ENCODE measurements around the gene SLC6A18.
"Not testable (repeated sequence)": the region's sequence is repeated elsewhere in the genome, so short reads cannot be mapped to it uniquely, and the experiment has no call there.

Gene SLC6A18

DNA sequence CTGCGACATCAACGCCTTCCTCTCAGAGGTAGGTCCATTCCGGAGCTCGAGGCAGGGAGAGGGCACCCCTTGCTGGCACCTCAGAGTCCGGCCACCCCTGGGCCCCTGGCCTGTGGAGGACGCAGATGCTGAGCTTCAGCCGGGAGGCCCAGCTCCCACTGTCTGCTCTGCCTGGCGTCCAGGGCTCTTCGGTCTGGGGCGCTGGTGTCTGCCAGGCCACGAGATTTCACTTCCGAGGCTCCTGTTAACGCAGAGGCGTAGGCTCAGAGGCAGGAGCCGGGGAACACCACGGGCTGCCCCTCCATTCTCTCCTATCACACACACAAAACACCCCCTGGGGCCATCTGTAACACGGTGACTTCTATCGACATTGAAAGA, 8.3 kb upstream of the SLC6A18 start:
- no peak for DNase-seq

- no peak for DNase-seq
Measured at GRCh38 chr5:1217596-1218206, 7.5 kb upstream of the SLC6A18 start.

GRCh38 chr5:1218351-1219080, 6.7 kb upstream of the SLC6A18 start:
- DNase-seq = no peak

DNA sequence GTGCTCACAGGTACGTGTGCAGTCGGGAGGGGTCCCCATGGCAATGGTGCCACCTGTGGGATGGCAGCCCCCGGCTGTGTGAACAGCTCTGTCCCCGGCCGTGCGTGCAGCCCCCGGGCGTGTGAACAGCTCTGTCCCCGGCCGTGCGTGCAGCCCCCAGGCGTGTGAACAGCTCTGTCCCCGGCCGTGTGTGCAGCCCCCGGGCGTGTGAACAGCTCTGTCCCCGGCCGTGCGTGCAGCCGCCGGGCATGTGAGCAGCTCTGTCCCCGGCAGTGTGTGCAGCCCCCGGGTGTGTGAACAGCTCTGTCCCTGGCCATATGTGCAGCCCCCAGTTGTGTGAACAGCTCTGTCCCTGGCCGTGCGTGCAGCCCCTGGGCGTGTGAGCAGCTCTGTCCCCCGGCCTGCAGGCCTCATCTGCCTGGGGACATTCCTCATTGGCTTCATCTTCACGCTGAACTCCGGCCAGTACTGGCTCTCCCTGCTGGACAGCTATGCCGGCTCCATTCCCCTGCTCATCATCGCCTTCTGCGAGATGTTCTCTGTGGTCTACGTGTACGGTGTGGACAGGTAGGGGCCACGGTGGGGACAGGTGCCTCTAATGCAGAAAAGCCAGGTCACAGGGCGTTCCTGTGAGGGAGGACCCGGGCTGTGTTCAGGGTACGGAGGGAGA, 5.9 kb upstream of the SLC6A18 start:
- DNase-seq = no peak

- no peak for DNase-seq
Measured at GRCh38 chr5:1219768-1220100, 5.4 kb upstream of the SLC6A18 start.

DNA sequence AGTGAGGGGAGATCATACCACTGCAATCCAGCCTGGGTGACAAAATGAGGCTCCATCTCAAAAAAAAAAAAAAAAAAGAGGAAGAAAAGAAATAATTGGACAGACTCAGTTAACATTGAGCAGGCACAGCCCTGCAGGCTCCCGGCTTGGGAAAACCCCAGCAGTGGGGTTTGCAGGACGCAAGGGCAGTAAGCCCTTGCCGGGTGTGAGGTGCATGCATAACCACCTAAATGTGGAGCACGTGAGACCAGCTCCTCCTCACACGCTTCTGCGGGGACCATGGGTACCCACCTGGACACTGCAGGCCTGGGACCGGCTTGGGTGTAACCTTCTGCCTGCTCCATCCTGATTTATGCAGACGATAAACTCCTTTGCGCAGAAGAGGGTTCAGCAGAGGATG, 4.8 kb upstream of the SLC6A18 start:
- DNase-seq = no peak

DNA sequence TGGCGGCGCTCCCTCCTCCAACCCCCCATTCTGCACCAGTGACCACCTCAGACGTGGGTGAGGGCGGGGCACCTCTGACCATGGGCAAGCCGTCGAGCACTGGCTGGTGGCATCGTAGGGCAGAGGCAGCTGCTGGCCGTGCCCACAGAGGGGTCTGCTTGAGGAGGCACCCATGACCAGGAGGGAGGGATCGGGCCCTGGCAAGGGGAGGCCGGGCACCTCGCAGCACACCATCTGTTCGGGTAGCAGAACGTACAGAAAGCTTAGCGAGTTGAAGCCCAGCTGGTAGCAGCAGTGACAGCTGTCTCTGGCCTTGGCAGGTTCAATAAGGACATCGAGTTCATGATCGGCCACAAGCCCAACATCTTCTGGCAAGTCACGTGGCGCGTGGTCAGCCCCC, 4.3 kb upstream of the SLC6A18 start:
- DNase-seq = no peak

- no peak for DNase-seq
Measured at GRCh38 chr5:1221721-1222120, 3.5 kb upstream of the SLC6A18 start.

GRCh38 chr5:1222147-1222546, 3.0 kb upstream of the SLC6A18 start:
- DNase-seq = no peak

DNA sequence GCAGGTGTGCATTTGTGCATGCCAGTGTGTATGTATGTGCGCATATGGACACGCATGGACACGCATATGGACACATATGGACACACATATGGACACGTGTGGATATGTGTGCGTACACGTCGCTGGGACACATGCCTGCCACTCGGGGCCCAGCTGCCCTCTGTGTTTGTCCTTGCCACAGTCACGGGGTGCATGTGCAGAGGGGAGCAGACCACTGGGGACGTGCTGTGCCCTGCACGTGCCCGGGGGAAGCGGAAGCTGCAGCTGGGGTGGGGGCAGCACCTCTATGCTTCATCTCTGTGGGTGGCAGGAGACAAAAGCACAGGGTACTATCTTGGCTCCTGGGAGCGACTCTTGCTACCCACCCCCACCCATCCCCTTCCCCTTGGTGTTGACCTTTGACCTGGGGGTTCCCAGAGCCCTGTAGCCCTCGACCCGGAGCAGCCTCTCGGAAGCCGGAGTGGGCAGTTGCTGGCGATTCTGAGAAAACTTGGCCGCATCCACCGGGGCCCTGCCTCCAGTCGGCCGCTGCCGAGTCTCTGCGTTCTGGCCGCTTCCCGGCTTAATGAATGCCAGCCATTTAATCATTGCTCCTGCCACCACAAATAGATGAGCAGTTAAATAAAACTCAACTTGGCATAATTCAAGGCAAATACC, 2.4 kb upstream of the SLC6A18 start:
- DNase-seq = no peak

DNA sequence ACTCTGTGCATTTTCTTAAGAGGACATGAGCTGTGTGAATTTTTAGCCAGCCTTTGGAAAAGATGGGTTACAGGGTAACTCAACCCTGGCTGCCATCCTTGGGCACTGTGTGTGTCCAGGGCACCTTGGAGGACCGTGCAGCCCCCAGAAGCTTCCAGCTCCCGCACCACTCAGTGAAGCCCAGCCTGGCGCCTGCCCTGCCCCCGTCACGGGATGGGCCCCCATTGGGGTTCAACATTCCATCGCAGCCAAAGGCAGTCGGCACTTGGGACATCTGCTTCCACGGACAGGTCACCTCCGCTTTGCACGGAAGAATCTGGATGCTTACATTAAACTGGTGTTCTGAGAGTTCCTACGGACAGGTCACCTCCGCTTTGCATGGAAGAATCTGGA, 1.9 kb upstream of the SLC6A18 start:
- no peak for DNase-seq

DNA sequence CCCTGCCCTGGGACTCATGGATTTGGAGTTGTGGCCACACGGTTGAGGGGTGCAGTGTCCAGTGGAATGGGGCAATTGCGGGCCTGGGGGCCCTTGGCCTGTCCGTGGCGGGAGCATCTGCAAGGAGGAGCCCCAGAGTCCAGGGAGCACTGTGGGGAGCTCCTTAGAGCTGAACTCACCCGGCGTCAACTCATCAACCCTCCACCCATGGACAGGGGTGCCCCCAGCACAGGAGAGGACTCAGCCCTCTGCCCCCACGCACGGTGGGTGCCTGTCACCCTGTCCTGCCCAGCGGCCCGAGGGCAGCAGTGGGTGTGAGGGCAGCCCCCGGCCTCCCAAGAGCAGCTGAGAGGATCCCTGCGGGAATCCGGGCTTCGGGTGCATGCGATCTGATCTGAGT, 550 bp upstream of the SLC6A18 start:
- DNase-seq = no peak

GRCh38 chr5:1226231-1226630, 1.1 kb downstream of the SLC6A18 start:
- no peak for DNase-seq

GRCh38 chr5:1226839-1227581, 1.8 kb downstream of the SLC6A18 start:
- no peak for DNase-seq

- DNase-seq = no peak
Measured at GRCh38 chr5:1227667-1228066, 2.5 kb downstream of the SLC6A18 start.

GRCh38 chr5:1228120-1228519, 2.9 kb downstream of the SLC6A18 start:
- DNase-seq = no peak

- DNase-seq = not testable (repeated sequence)
Measured at GRCh38 chr5:1229023-1229422, 3.8 kb downstream of the SLC6A18 start.

DNA sequence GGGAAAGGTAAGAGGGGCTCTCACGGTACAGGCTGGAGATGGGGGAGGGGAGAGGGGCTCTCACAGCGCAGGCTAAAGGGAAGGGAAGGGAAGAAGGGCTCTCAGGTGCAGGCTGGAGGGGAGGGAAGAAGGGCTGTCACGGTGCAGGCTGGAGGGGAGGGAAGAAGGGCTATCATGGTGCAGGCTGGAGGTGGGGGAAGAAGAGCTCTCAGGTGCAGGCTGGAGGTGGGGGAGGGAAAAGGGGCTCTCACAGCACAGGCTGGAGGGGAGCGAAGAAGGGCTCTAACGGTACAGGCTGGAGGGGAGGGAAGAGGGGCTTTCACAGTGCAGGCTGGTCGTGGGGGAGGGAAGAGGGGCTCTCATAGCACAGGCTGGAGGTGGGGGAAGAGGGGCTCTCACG, 4.6 kb downstream of the SLC6A18 start:
- DNase-seq = no peak

- DNase-seq = no peak
Measured at GRCh38 chr5:1230551-1230950, 5.4 kb downstream of the SLC6A18 start.

DNA sequence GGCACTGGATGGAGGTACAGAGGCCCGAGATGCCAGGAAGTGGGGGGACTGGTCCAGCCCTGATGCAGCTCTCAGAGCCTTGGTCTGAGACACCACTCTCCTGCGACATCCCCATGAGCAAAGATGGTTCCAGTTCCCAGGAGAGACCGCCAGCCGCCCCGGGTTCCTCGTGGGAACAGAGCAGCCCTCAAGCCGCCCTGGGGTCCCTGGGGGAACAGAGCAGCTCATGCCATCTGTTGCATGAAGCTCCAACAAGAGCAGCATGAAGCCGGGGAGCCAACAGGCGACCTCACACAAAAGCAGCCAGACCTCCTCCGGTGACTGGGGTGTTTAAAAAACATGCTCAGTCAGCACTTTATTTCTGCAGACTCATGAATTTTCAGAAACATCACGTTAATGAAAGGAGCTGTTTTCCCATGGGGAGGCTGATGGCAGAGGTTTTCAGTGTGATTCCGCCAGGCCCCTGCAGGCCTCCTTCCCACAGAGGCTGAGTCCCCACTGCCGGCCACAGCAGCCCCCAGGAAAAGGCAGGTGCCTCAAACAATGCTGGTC, 6.2 kb downstream of the SLC6A18 start:
- DNase-seq = no peak

DNA sequence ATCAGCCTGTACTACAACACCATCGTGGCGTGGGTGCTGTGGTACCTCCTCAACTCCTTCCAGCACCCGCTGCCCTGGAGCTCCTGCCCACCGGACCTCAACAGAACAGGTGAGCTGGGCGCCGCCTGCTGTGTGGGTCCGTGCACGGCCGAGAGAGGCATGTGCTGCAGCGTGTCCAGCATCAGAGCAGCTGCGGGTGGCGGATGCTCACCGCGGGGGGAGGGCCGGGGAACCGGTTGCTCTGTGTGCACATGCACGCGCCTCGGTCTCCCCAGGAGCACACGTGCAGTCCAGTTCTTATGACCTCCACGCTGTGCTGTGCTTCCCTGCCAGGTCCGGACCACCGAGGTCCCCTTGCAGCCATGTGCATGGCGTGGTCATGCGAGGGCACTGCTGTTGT, 7.6 kb downstream of the SLC6A18 start:
- no peak for DNase-seq

- DNase-seq = no peak
Measured at GRCh38 chr5:1235379-1235778, 10.2 kb downstream of the SLC6A18 start.

DNA sequence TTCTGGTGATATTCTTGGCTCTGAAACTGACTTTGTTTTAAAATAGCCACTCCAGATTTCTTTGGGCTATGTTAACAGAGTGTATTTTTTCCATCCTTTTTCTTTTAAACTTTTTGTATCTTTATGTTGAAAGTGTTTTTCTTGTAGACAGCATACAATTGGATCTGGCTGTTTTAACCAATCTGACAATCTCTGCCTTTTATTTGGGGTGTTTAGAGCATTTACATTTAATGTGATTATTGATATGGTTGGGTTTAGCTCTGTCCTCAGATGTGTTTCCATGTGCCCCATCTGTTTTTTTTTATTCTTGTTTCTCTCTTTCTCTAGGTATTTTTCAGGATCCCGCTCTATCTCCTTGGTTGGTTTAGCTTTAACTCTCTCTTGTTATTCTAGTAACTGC, 10.7 kb downstream of the SLC6A18 start:
- no peak for DNase-seq
